Measurements from ENCODE around the gene TBRG4. TPM values are rescaled to one million over a fixed set of nuclear protein-coding genes. Genes with fewer than 3 reads are reported as not detected.

The TBRG4 gene
- total RNA-seq, 1 experiment from 2014 or later = 107 TPM

- POLR2A ChIA-PET (ENCODE audit: unreplicated experiment) = no interaction called here
- no peaks in the 10 kb centered on the region for H4K20me1 ChIP-seq (ENCODE audit: low read length)
- intact Hi-C loops (cut with micrococcal nuclease) = no loop called here
Observed at GRCh38 chr7:45054442-45054841, 57.1 kb downstream of the TBRG4 start.

DNA sequence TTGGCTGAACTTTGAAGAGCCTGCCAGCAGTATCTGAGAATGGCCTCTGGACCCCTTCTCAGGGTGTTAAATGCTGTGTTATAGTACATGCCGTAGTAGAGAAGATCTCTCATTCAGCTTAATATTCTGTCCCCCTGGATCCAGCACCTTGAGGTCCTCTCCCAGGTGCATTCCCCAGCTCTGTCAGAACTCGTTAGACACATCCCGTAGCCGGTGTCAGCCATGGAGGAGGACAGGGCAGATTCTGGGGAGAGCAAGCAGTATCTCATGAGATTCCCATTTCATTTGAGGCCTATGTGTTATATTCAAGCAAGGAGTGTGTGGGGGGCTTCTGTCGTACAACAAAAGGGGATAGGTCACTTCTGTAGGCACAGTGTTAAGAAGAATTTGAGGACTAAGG is 57.6 kb downstream of the TBRG4 start:
- Histone ChIP-seq H3K27ac (ENCODE audit: low read length) (no peak overlapping the region), H3K27me3 (ENCODE audit: low read length) (no peaks in the 10 kb centered on the region), H3K9me2 (replicated peaks; ENCODE audit: low read length) (no peaks in the 10 kb centered on the region), H3F3A (ENCODE audit: low read length, unreplicated experiment) (no peaks in the 10 kb centered on the region), H3K36me3 (ENCODE audit: low read depth, low read length) (no peaks in the 10 kb centered on the region), H2AFZ (ENCODE audit: low read length) (no peak overlapping the region), H3K9me3 (ENCODE audit: low read length) (no peaks in the 10 kb centered on the region), H3K4me1 (ENCODE audit: insufficient read depth, low read length) (peaks cover under 1% of the 10 kb centered on the region; the same call in 1 of the 2 replicates), H3K9ac (ENCODE audit: low read length) (no peak overlapping the region), H3K4me2 (ENCODE audit: low read length) (no peak overlapping the region), H3K79me2 (ENCODE audit: low read length) (no peaks in the 10 kb centered on the region), H3K4me3 (ENCODE audit: low read length) (no peak overlapping the region), H4K20me1 (ENCODE audit: low read length) (no peaks in the 10 kb centered on the region)
- ATAC-seq (no peak), DNase-seq (no peak)
- POLR2A ChIA-PET (ENCODE audit: unreplicated experiment) = no interaction called here
- BruUV-seq (replicated peaks) = no TSS peak
- intact Hi-C loops (cut with micrococcal nuclease) = no loop called here
- CTCF ChIA-PET = no interaction called here
- TF ChIP-seq EZH2phosphoT487 (IDR thresholded peaks at IDR 0.05; ENCODE audit: borderline replicate concordance, low read length) (no peak), EZH2 (IDR thresholded peaks at IDR 0.05; ENCODE audit: low read length, unreplicated experiment) (no peak)
- TF ChIP-seq, protein P1, sequence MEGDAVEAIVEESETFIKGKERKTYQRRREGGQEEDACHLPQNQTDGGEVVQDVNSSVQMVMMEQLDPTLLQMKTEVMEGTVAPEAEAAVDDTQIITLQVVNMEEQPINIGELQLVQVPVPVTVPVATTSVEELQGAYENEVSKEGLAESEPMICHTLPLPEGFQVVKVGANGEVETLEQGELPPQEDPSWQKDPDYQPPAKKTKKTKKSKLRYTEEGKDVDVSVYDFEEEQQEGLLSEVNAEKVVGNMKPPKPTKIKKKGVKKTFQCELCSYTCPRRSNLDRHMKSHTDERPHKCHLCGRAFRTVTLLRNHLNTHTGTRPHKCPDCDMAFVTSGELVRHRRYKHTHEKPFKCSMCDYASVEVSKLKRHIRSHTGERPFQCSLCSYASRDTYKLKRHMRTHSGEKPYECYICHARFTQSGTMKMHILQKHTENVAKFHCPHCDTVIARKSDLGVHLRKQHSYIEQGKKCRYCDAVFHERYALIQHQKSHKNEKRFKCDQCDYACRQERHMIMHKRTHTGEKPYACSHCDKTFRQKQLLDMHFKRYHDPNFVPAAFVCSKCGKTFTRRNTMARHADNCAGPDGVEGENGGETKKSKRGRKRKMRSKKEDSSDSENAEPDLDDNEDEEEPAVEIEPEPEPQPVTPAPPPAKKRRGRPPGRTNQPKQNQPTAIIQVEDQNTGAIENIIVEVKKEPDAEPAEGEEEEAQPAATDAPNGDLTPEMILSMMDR (conservative IDR thresholded peaks at IDR 0.05; ENCODE audit: low read depth, low read length) = no peak

More at GRCh38 chr7:45054442-45054841, 57.1 kb downstream of the TBRG4 start:
- no peak overlapping the region for H3K27ac ChIP-seq (ENCODE audit: low read length)
- H2AFZ ChIP-seq (ENCODE audit: low read length) = no peak overlapping the region
- no peaks in the 10 kb centered on the region for H3K9me2 ChIP-seq (replicated peaks; ENCODE audit: low read length)
- H3F3A ChIP-seq (ENCODE audit: low read length, unreplicated experiment) = no peaks in the 10 kb centered on the region
- CTCF ChIA-PET = interaction anchor here (0.5 kb wide), 1 partner anchor 206 kb away, joined by 3 read pairs; the partner anchor contains the start of gene H2AZ2
- no TSS peak for BruUV-seq (replicated peaks)
- H3K79me2 ChIP-seq (ENCODE audit: low read length) = no peaks in the 10 kb centered on the region
- no peak for DNase-seq
- no peak for ATAC-seq
- no peaks in the 10 kb centered on the region for H3K36me3 ChIP-seq (ENCODE audit: low read depth, low read length)
- H3K9ac ChIP-seq (ENCODE audit: low read length) = no peak overlapping the region
- H3K9me3 ChIP-seq (ENCODE audit: low read length) = no peaks in the 10 kb centered on the region
- no peak overlapping the region for H3K4me2 ChIP-seq (ENCODE audit: low read length)
- H3K4me3 ChIP-seq (ENCODE audit: low read length) = no peak overlapping the region
- TF ChIP-seq EZH2 (IDR thresholded peaks at IDR 0.05; ENCODE audit: low read length, unreplicated experiment) = no peak
- H3K4me1 ChIP-seq (ENCODE audit: insufficient read depth, low read length) = no peaks in the 10 kb centered on the region
- H3K27me3 ChIP-seq (ENCODE audit: low read length) = no peaks in the 10 kb centered on the region

DNA sequence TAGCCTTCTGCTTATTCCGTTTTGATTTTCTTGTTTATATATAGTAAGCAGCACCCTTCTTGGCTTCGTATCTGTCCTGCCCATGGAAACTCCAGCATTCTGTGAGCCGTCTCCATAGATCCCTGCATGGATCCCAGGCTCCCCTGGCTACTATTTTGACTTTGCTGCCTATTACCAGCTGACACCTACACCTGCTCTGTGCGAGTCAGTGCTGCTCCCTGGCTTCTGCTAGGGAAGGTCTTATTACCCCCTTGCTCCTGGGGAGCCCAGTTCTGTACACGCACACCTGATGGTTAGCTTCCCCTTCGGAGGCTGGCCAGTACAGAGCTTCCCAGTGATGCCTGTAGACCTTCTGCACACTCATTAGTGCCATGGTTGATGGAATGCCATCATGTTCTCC is 58.1 kb downstream of the TBRG4 start:
- BruUV-seq (replicated peaks) = no TSS peak
- Histone ChIP-seq H3K4me3 (ENCODE audit: low read length) (no peak overlapping the region), H3F3A (ENCODE audit: low read length, unreplicated experiment) (no peaks in the 10 kb centered on the region), H4K20me1 (ENCODE audit: low read length) (no peaks in the 10 kb centered on the region), H3K36me3 (ENCODE audit: low read depth, low read length) (no peaks in the 10 kb centered on the region), H3K27ac (ENCODE audit: low read length) (no peak overlapping the region), H3K4me1 (ENCODE audit: insufficient read depth, low read length) (peaks cover 6% of the 10 kb centered on the region; the same call in 1 of the 2 replicates), H3K9ac (ENCODE audit: low read length) (no peak overlapping the region), H3K4me2 (ENCODE audit: low read length) (no peak overlapping the region), H3K79me2 (ENCODE audit: low read length) (no peaks in the 10 kb centered on the region), H2AFZ (ENCODE audit: low read length) (no peak overlapping the region), H3K9me3 (ENCODE audit: low read length) (no peaks in the 10 kb centered on the region), H3K27me3 (ENCODE audit: low read length) (no peaks in the 10 kb centered on the region), H3K9me2 (replicated peaks; ENCODE audit: low read length) (no peaks in the 10 kb centered on the region)
- DNase-seq (no peak), ATAC-seq (no peak)
- no peak for TF ChIP-seq EZH2 (IDR thresholded peaks at IDR 0.05; ENCODE audit: low read length, unreplicated experiment)
- no peak for TF ChIP-seq EZH2phosphoT487 (IDR thresholded peaks at IDR 0.05; ENCODE audit: borderline replicate concordance, low read length)
- TF ChIP-seq, protein P1 (conservative IDR thresholded peaks at IDR 0.05; ENCODE audit: low read depth, low read length) = no peak
- intact Hi-C loops (cut with micrococcal nuclease) = no loop called here
- ChIA-PET POLR2A (ENCODE audit: unreplicated experiment) (no interaction called here), CTCF (no interaction called here)
